ENCODE measurements around the gene IGSF5. TPM values are rescaled to one million over a fixed set of nuclear protein-coding genes. Genes with fewer than 3 reads are reported as not detected.

Gene IGSF5
- total RNA-seq, 1 donor from 2014 or later = not detected

DNA sequence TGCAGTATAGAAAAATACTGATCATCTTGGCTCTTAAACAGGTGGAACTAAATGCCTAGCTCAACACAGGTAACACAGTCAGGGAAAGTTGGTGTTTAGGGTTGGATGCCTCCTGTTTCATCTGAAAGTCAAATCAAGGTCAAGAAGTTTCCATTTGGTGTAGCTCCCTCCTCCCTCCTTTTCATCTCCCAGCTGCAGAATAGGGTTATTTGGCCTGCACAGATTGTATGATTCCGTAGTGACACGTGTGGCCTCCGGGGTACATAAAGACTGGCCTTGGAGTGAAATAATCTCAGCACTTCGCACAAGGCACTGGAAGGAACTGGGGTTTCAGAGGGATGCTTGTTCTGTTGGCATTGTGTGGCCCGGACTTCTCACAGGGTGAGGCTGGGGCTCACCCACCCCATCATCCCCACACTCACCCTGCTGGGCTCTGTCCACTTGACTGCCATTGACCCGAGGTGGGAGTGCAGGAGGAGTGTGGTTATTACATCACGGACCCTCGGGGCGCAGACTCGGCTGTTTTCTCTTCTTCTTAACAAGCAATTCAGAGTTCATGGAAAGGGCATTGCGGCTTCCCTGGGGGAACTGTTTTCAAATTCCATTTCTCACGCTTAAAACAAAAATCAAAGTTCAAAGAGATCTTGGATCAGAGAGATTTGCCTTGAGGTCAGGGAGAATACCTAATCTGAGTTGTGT lies 18.4 kb downstream of the IGSF5 start:
- no peak for TF ChIP-seq CTCF (IDR thresholded peaks at IDR 0.05)
- Histone ChIP-seq H3K36me3 (no peaks in the 10 kb centered on the region), H3K4me3 (no peak overlapping the region), H3K27ac (no peak overlapping the region), H3K9me3 (no peaks in the 10 kb centered on the region), H3K27me3 (no peaks in the 10 kb centered on the region), H3K4me1 (no peaks in the 10 kb centered on the region)
- no peak for DNase-seq
- intact Hi-C loops (cut with DNase I) = no loop called here
- ATAC-seq = peak; percentile 27

- Histone ChIP-seq H3K27ac (no peak overlapping the region), H3K9me3 (no peaks in the 10 kb centered on the region), H3K4me3 (no peak overlapping the region), H3K4me1 (no peaks in the 10 kb centered on the region), H3K27me3 (no peaks in the 10 kb centered on the region), H3K36me3 (no peaks in the 10 kb centered on the region)
- no peak for TF ChIP-seq CTCF (IDR thresholded peaks at IDR 0.05)
- intact Hi-C loops (cut with DNase I) = no loop called here
- DNase-seq (no peak), ATAC-seq (no peak)
Observed at GRCh38 chr21:39774227-39774626, 29.2 kb downstream of the IGSF5 start.

- Histone ChIP-seq H3K27me3 (no peaks in the 10 kb centered on the region), H3K27ac (no peak overlapping the region), H3K4me1 (no peaks in the 10 kb centered on the region), H3K9me3 (no peaks in the 10 kb centered on the region), H3K4me3 (no peak overlapping the region), H3K36me3 (no peaks in the 10 kb centered on the region)
- no peak for ATAC-seq
- no peak for DNase-seq
- intact Hi-C loops (cut with DNase I) = no loop called here
- no peak for TF ChIP-seq CTCF (IDR thresholded peaks at IDR 0.05)
Observed at GRCh38 chr21:39775816-39776215, 30.8 kb downstream of the IGSF5 start.

GRCh38 chr21:39776589-39776988 lies 31.6 kb downstream of the IGSF5 start:
- no peak for ATAC-seq
- no peaks in the 10 kb centered on the region for H3K9me3 ChIP-seq
- H3K27me3 ChIP-seq = no peaks in the 10 kb centered on the region
- H3K27ac ChIP-seq = no peak overlapping the region
- no peak for DNase-seq
- no peaks in the 10 kb centered on the region for H3K4me1 ChIP-seq
- TF ChIP-seq CTCF (IDR thresholded peaks at IDR 0.05) = no peak
- intact Hi-C loops (cut with DNase I) = no loop called here
- no peaks in the 10 kb centered on the region for H3K36me3 ChIP-seq
- H3K4me3 ChIP-seq = no peak overlapping the region

- no peaks in the 10 kb centered on the region for H3K36me3 ChIP-seq
- no peak for TF ChIP-seq CTCF (IDR thresholded peaks at IDR 0.05)
- ATAC-seq (no peak), DNase-seq (no peak)
- H3K4me3 ChIP-seq = no peak overlapping the region
- intact Hi-C loops (cut with DNase I) = no loop called here
- no peaks in the 10 kb centered on the region for H3K4me1 ChIP-seq
- H3K9me3 ChIP-seq = no peaks in the 10 kb centered on the region
- no peak overlapping the region for H3K27ac ChIP-seq
- no peaks in the 10 kb centered on the region for H3K27me3 ChIP-seq
Observed at GRCh38 chr21:39781331-39781730, 36.3 kb downstream of the IGSF5 start.

DNA sequence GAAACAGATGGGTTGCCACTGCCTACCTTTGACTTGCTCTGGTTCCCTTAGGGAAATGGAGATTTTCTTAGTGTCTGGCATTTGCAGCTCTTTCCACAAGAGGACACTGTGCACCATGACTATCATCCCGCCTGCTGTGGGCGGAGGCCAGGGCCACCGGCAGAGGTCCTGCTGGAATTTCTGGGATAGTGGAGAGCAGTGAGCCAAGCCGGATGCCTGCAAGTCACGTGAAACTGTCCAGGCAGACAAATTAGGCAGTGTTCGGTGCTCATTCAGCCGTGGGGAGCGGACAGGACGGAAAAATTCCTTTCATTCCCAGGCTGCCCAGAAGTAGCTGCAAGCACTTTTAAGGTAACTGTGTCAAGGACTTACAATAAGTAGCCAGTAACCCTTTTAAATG lies 43.4 kb downstream of the IGSF5 start:
- no peak overlapping the region for H3K27ac ChIP-seq
- no peaks in the 10 kb centered on the region for H3K36me3 ChIP-seq
- H3K27me3 ChIP-seq = no peaks in the 10 kb centered on the region
- H3K9me3 ChIP-seq = no peaks in the 10 kb centered on the region
- H3K4me3 ChIP-seq = no peak overlapping the region
- DNase-seq (peak; percentile 89), ATAC-seq (peak; percentile 100)
- peak; percentile 76 for TF ChIP-seq CTCF (IDR thresholded peaks at IDR 0.05)
- no peaks in the 10 kb centered on the region for H3K4me1 ChIP-seq
- intact Hi-C loops (cut with DNase I) = no loop called here
